Activated CD8-positive, alpha-beta memory T cell treated with anti-CD3 and anti-CD28 coated beads for 36 hours (primary cell): Measurements from ENCODE around the gene SMPD2. TPM values are rescaled to one million over a fixed set of nuclear protein-coding genes. Genes with fewer than 3 reads are reported as not detected.

Source experiments
- total RNA-seq, 2 experiments: library from RNA; stranded (reverse); gene quantifications; one replicate each; pipeline ENCODE4 v1.2.3, GENCODE V29; 2021

Gene SMPD2
- total RNA-seq, 2 experiments from 2014 or later = 12.3 to 14.9 TPM

Other genes starting within 250 kb of the SMPD2 start
- gene CD164, start 58.3 kb upstream of the SMPD2 start, total RNA-seq = 100 to 1,000 TPM; 197 to 202 TPM
- gene PPIL6, start 96 bp upstream of the SMPD2 start, total RNA-seq = under 1 TPM; 0.17 to 0.36 TPM
- gene MICAL1, start 15.0 kb downstream of the SMPD2 start, total RNA-seq = 10 to 100 TPM; 29.9 to 30.7 TPM
- gene ZBTB24, start 42.5 kb downstream of the SMPD2 start, total RNA-seq = 10 to 100 TPM; 17.8 to 18.5 TPM